Mammary microvascular endothelial cell (primary cell): ENCODE measurements around the gene ALDH7A1. TPM values are rescaled to one million over a fixed set of nuclear protein-coding genes. Genes with fewer than 3 reads are reported as not detected.

Experiments used
- total RNA-seq: library from RNA; depleted of rRNA; stranded (reverse); fragments of >200 nt; gene quantifications from 2 replicates; pipeline ENCODE4 v1.2.3, GENCODE V29; 2015

ALDH7A1 gene
- total RNA-seq: 15.8 and 19.6 TPM in 2 replicates

GRCh38 chr5:126594748-126595485 is at the start of gene ALDH7A1:
Gene ALDH7A1 (minus strand): TSS chr5:126595219. CDS start chr5:126595198, 21 bp downstream.

GRCh38 chr5:126600631-126601511 is 5.9 kb upstream of the ALDH7A1 start, which contains the start of gene PHAX:
Gene PHAX (plus strand): TSS chr5:126600947. CDS start chr5:126600963, 16 bp downstream.

Other genes starting within 250 kb of the ALDH7A1 start
- 3.9 and 5.9 TPM in 2 replicates for gene GRAMD2B, start 171.8 kb downstream of the ALDH7A1 start, total RNA-seq
- gene PHAX, start 5.7 kb upstream of the ALDH7A1 start, total RNA-seq: 34.8 and 35.2 TPM in 2 replicates
- gene LMNB1, start 181.9 kb upstream of the ALDH7A1 start, total RNA-seq: 79.2 and 87.1 TPM in 2 replicates